SJSA1 (cell line): Measurements from ENCODE around the gene SUDS3. TPM values are rescaled to one million over a fixed set of nuclear protein-coding genes. Genes with fewer than 3 reads are reported as not detected.

Source experiments
- DNase-seq, 2 experiments: peaks; one replicate each; pipeline ENCODE4 v3.0.0-alpha.2; 2015 to 2020; ENCODE audit warnings: low spot score in 2 of 2, low read depth in 1 of 2
- H3K27ac ChIP-seq: fragments of 250-450 bp; sonication (Bioruptor Pico); 2 replicates; pipeline ENCODE4 v1.5.1; 2020; ENCODE audit warnings: mild to moderate bottlenecking, moderate library complexity
- H3K27me3 ChIP-seq: fragments of 250-450 bp; sonication (Bioruptor Pico); replicated peaks from 2 replicates; pipeline ENCODE4 v1.5.1; 2020; ENCODE audit warnings: mild to moderate bottlenecking, moderate library complexity
- H3K36me3 ChIP-seq: fragments of 250-450 bp; sonication (Bioruptor Pico); 2 replicates; pipeline ENCODE4 v1.5.1; 2020; ENCODE audit warnings: mild to moderate bottlenecking
- H3K4me1 ChIP-seq: fragments of 250-450 bp; sonication (Bioruptor Pico); replicated peaks from 2 replicates; pipeline ENCODE4 v1.6.1; 2021; ENCODE audit warnings: mild to moderate bottlenecking
- H3K4me3 ChIP-seq: fragments of 250-450 bp; sonication (Bioruptor Pico); 2 replicates; pipeline ENCODE4 v1.5.1; 2020; ENCODE audit warnings: mild to moderate bottlenecking
- H3K9me3 ChIP-seq: fragments of 250-450 bp; sonication (Bioruptor Pico); replicated peaks from 2 replicates; pipeline ENCODE4 v1.5.1; 2020; ENCODE audit warnings: mild to moderate bottlenecking
- total RNA-seq: library from RNA; depleted of rRNA; stranded (reverse); fragments of >200 nt; shearing (Covaris generic); gene quantifications from 2 replicates; pipeline ENCODE4 v1.2.3, GENCODE V29; 2014

The SUDS3 gene
- total RNA-seq, 1 experiment from 2014 or later = 42.8 TPM

- Histone ChIP-seq H3K36me3 (no peaks in the 10 kb centered on the region), H3K27me3 (no peaks in the 10 kb centered on the region), H3K9me3 (no peaks in the 10 kb centered on the region), H3K27ac (peak overlapping the region; percentile 11), H3K4me1 (peaks cover 24% of the 10 kb centered on the region), H3K4me3 (no peak overlapping the region)
- no peak for DNase-seq
Observed at GRCh38 chr12:118361092-118361404, 15.3 kb upstream of the SUDS3 start.

- no peak for DNase-seq
- Histone ChIP-seq H3K36me3 (no peaks in the 10 kb centered on the region), H3K27me3 (no peaks in the 10 kb centered on the region), H3K9me3 (no peaks in the 10 kb centered on the region), H3K4me1 (peaks cover 19% of the 10 kb centered on the region), H3K27ac (no peak overlapping the region), H3K4me3 (no peak overlapping the region)
Observed at GRCh38 chr12:118361889-118362288, 14.5 kb upstream of the SUDS3 start.

DNA sequence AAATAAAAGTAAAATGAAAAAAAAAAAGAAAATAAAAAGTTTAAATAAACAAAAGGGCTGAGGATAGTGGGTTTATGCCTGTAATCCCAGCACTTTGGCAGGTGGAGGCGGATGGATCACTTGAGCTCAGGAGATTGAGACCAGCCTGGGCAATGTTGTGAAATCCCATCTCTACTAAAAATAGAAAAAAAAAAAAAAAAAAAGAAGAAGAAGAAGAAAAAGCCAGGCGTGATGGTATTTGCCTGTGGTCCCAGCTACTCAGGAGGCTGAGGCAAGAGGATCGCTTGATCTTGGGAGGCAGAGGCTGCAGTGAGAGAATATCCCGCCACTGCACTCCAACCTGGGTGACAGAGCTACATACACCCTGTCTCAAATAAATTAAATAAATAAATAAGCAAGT lies 7.5 kb upstream of the SUDS3 start:
- DNase-seq = no peak
- Histone ChIP-seq H3K27ac (no peak overlapping the region), H3K4me1 (peaks cover 11% of the 10 kb centered on the region; the same call in 1 of the 2 replicates), H3K36me3 (peaks cover 7% of the 10 kb centered on the region), H3K4me3 (no peak overlapping the region), H3K9me3 (no peaks in the 10 kb centered on the region), H3K27me3 (no peaks in the 10 kb centered on the region)

DNA sequence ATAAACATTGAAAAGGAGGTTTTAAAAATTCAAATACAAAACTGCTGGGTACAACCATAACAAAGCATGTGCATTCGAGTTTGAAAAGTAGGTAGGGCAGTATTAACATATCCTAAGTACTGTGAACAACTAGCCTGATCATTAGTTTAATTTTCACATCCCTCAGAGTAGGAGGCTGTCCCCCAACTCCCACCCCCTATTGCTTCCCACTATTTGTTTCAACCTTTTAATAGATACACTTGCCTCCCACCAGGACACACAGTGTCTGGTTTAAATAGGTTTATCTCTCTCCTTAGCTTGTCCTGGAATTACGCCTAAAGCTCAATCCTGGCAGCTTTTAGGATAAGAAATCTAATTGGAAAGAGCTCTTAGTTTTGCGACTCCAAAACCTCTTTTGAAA lies 5.8 kb upstream of the SUDS3 start:
- Histone ChIP-seq H3K27ac (no peak overlapping the region), H3K36me3 (peaks cover 7% of the 10 kb centered on the region), H3K27me3 (no peaks in the 10 kb centered on the region), H3K9me3 (no peaks in the 10 kb centered on the region), H3K4me1 (peaks cover 11% of the 10 kb centered on the region; the same call in 1 of the 2 replicates), H3K4me3 (no peak overlapping the region; the same call in 1 of the 2 replicates)
- DNase-seq = no peak

- no peak overlapping the region for H3K27ac ChIP-seq
- peaks cover 11% of the 10 kb centered on the region; the same call in 1 of the 2 replicates for H3K4me1 ChIP-seq
- DNase-seq = peak; percentile 25 to 45
- H3K9me3 ChIP-seq = no peaks in the 10 kb centered on the region
- H3K36me3 ChIP-seq = peaks cover 10% of the 10 kb centered on the region
- H3K4me3 ChIP-seq = peak overlapping the region; percentile 98
- H3K27me3 ChIP-seq = no peaks in the 10 kb centered on the region
Observed at GRCh38 chr12:118371321-118372282, 4.8 kb upstream of the SUDS3 start.

DNA sequence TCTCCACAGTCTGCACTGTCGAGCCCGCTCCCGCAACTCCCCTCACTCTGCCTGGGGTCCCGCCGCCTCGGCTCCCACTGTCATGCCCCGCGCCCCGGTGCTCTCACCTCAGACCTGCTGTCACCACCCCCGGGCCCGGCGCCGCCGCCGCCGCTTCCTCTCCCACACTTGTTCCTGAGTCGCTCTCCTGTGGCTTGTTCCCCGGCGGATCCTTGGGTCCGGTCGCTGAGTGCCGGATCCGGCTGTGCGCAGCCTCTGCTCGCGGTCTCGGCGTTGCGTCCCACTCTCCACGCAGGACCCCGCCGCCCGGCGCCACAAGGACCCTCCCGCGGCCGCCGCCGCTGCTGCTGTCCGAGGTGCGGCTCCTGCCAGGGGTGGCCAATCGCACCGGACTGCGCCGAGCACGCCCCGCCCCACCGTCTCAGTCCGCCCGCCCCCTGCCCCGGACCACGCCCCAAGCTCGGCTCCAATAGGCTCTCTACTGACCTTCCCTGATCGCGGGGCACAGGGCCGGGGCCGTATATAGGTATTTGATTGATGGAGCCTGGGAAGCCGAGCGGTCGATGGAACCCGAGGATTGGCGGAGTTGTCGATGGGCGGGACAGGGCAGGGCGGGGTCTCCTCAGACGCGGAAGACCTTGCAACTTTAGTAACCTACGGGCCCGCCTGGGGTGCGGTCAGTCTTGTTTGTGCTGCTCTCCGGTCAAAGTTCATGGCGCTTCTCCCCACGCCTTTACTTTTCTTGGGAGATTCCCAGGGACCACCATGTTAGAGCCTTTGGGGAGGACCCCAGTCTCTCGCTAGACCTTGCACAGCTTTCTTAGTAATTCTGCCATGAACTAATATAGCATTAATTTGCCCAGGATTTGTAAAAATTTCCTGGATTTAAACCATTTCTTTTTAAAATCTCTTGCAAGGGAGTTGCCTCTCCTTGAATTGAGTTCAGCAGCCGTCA lies 3.5 kb upstream of the SUDS3 start, which contains the start of gene TAOK3:
TSS of gene TAOK3 (minus strand) at position 367 of the 955 bp plus-strand sequence. CDS start 117,340 bp downstream, outside the sequence.
- H3K27me3 ChIP-seq = no peaks in the 10 kb centered on the region
- DNase-seq = peak; percentile 91 to 98

DNA sequence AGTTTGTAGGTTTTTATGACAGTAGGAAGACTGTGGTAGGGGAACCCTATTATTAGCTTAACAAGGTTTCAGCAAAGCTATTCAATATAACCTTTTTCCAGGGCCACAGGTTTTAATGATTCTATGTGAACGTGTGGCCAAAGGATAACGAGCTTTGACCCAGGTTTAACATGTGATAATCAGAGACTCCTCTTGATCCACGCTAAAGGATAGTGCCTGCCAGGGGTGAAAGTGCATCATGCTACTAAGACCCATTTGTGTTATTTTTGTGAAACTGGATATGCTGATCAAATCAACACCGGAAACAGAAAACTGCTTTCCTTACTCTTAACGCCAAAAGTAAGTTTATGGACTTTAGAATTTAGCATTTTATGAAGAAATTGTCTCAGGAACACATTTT lies 2.7 kb upstream of the SUDS3 start:
- no peaks in the 10 kb centered on the region for H3K9me3 ChIP-seq
- DNase-seq = no peak
- peak overlapping the region; percentile 72 for H3K27ac ChIP-seq
- H3K27me3 ChIP-seq = no peaks in the 10 kb centered on the region
- peak overlapping the region; percentile 98 for H3K4me3 ChIP-seq
- H3K36me3 ChIP-seq = peaks cover 11% of the 10 kb centered on the region
- peaks cover 14% of the 10 kb centered on the region; the same call in 1 of the 2 replicates for H3K4me1 ChIP-seq

More for the DNA sequence above, 3.5 kb upstream of the SUDS3 start, which contains the start of gene TAOK3:
- H3K27ac ChIP-seq = peak within 1 kb of the TSS; percentile 72
- peaks cover 10% of the 10 kb centered on the region for H3K36me3 ChIP-seq
- peak within 1 kb of the TSS; percentile 98 for H3K4me3 ChIP-seq
- H3K9me3 ChIP-seq = no peaks in the 10 kb centered on the region
- H3K4me1 ChIP-seq = peaks cover 14% of the 10 kb centered on the region; the same call in 1 of the 2 replicates

DNA sequence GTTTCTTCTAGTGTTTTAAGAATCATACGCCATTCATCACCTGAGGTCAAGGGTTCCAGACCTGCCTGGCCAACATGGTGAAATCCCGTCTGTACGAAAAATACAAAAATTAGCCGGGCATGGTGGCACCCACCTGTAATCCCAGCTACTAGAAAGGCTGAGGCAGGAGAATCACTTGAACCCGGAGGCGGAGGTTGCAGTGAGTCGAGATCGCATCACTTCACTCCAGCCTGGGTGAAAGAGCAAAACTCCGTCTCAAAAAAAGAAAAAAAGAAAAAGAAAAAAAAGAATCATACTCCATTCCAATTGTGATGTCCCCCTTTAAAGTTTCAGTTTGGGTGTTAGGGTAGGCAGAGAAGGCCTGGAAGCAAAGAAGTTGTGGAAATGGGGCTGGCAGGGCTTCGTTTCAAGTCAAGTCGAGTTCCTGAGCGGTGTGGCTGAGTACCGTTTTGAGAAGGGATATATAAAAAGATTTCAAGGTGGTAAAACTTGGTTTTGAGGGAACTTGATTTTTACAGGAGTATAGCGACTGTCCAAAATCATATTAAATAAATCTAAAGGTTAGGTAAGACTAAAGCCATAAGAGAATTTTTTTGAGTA lies 2.1 kb upstream of the SUDS3 start:
- Histone ChIP-seq H3K4me1 (peaks cover 14% of the 10 kb centered on the region; the same call in 1 of the 2 replicates), H3K27me3 (no peaks in the 10 kb centered on the region), H3K4me3 (no peak overlapping the region), H3K36me3 (peaks cover 17% of the 10 kb centered on the region), H3K27ac (no peak overlapping the region), H3K9me3 (no peaks in the 10 kb centered on the region)
- no peak for DNase-seq

DNA sequence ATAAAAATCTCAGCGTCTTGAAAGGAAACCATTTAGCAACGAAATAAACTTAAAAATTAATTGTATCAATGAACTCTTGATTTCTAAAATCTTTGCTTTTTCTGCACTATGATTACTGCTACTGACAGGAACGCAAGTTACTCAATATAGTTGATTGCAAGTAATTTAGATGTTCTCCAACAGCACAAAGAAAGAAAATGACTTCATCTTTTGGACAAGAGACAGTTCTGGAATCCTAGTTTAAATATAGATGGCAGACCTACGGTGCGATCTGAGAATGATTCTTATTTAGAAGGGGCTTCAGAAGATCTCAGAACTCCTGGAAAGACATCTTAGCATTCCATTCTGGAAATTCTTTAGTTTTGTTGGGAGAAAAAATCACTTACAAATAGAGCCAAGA lies 1.4 kb upstream of the SUDS3 start:
- no peak overlapping the region for H3K4me3 ChIP-seq
- H3K9me3 ChIP-seq = no peaks in the 10 kb centered on the region
- DNase-seq = no peak
- H3K36me3 ChIP-seq = peaks cover 22% of the 10 kb centered on the region
- no peaks in the 10 kb centered on the region for H3K27me3 ChIP-seq
- no peak overlapping the region for H3K27ac ChIP-seq
- peaks cover 14% of the 10 kb centered on the region; the same call in 1 of the 2 replicates for H3K4me1 ChIP-seq

DNA sequence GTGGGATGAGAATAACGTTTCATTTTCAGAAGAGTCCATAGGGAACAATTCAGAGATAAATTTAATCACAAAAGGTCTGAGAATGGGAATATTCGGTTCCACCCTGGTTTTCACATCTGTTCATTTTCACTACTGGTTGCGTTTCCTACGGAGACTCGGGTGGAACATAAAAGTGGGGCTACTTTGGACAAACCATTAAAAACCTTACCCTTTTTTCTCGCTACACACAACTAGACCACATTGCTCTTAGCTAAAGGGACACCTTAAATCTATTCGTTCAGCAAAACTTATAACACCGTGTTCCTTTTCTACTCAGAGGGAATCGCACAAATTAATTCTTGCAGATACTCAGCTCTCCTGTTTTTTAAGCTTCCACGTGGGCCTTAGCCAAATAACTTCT lies 1.0 kb upstream of the SUDS3 start:
- H3K27me3 ChIP-seq = no peaks in the 10 kb centered on the region
- no peak overlapping the region for H3K4me3 ChIP-seq
- peaks cover 14% of the 10 kb centered on the region; the same call in 1 of the 2 replicates for H3K4me1 ChIP-seq
- no peak overlapping the region for H3K27ac ChIP-seq
- H3K9me3 ChIP-seq = no peaks in the 10 kb centered on the region
- H3K36me3 ChIP-seq = peaks cover 27% of the 10 kb centered on the region
- DNase-seq = no peak

GRCh38 chr12:118377021-118377883 lies 897 bp downstream of the SUDS3 start:
- peaks cover 9% of the 10 kb centered on the region; the same call in 1 of the 2 replicates for H3K4me1 ChIP-seq
- no peak overlapping the region for H3K27ac ChIP-seq
- H3K9me3 ChIP-seq = no peaks in the 10 kb centered on the region
- H3K27me3 ChIP-seq = no peaks in the 10 kb centered on the region
- peak overlapping the region; percentile 95 for H3K4me3 ChIP-seq
- peaks cover 35% of the 10 kb centered on the region for H3K36me3 ChIP-seq
- DNase-seq = peak in 1 of 2 experiments; percentile 10

- peaks cover 9% of the 10 kb centered on the region; the same call in 1 of the 2 replicates for H3K4me1 ChIP-seq
- peak overlapping the region; percentile 95 for H3K4me3 ChIP-seq
- H3K9me3 ChIP-seq = no peaks in the 10 kb centered on the region
- H3K27ac ChIP-seq = no peak overlapping the region
- peak; percentile 47 to 66 for DNase-seq
- peaks cover 38% of the 10 kb centered on the region for H3K36me3 ChIP-seq
- no peaks in the 10 kb centered on the region for H3K27me3 ChIP-seq
Observed at GRCh38 chr12:118377884-118378470, 1.6 kb downstream of the SUDS3 start.
